CD14-positive monocyte (primary cell): ENCODE results near the gene STK33. TPM values are rescaled to one million over a fixed set of nuclear protein-coding genes. Genes with fewer than 3 reads are reported as not detected.

Source experiments
- DNase-seq, 3 donors: peaks; one replicate each; pipeline ENCODE4 v3.0.0-alpha.2; 2011 to 2022
- H2AFZ ChIP-seq: 2 replicates; pipeline ENCODE4 v1.6.0; 2012; ENCODE audit warnings: mild to moderate bottlenecking, low read depth, low read length, inconsistent platforms; ENCODE audit not compliant: insufficient read depth, poor library complexity, severe bottlenecking
- H3K27ac ChIP-seq, 2 donors: 1 replicate in 1 of 2; 2 replicates in 1 of 2; pipeline ENCODE4 v1.5.1; 2012 to 2013; ENCODE audit warnings: low read length in 2 of 2, control low read depth in 1 of 2, inconsistent platforms in 1 of 2, low read depth in 1 of 2, mild to moderate bottlenecking in 1 of 2
- H3K27me3 ChIP-seq, 2 donors: one replicate each; pipeline versions ENCODE4 v1.6.0 to v1.6.1; 2011 to 2013; ENCODE audit warnings: low read length in 2 of 2; ENCODE audit not compliant: control insufficient read depth in 2 of 2, insufficient read depth in 2 of 2
- H3K36me3 ChIP-seq, 2 donors: replicated peaks in 1 of 2; 1 replicate in 1 of 2; 2 replicates in 1 of 2; pipeline versions ENCODE4 v1.5.1 to v1.6.1; 2012 to 2013; ENCODE audit warnings: low read length in 2 of 2, control low read depth in 1 of 2, inconsistent platforms in 1 of 2, mild to moderate bottlenecking in 1 of 2; ENCODE audit not compliant: insufficient read depth in 2 of 2, control insufficient read depth in 1 of 2
- H3K4me1 ChIP-seq, 2 donors: 1 replicate in 1 of 2; 2 replicates in 1 of 2; pipeline versions ENCODE4 v1.5.1 to v1.6.1; 2012 to 2013; ENCODE audit warnings: low read length in 2 of 2, control low read depth in 1 of 2, inconsistent platforms in 1 of 2, mild to moderate bottlenecking in 1 of 2, moderate library complexity in 1 of 2; ENCODE audit not compliant: insufficient read depth in 2 of 2, control insufficient read depth in 1 of 2
- H3K4me2 ChIP-seq: replicated peaks from 2 replicates; pipeline ENCODE3; 2012; ENCODE audit warnings: low read length, moderate library complexity, mild to moderate bottlenecking; ENCODE audit not compliant: poor library complexity, severe bottlenecking; ENCODE audit errors: extremely low read depth
- H3K4me3 ChIP-seq, 3 experiments: fragments of 200-600 bp in 1 of 3; sonication (generic) in 1 of 3; replicated peaks in 1 of 3; 1 replicate in 2 of 3; 2 replicates in 1 of 3; pipeline ENCODE4 v1.5.1; 2011 to 2013; ENCODE audit warnings: low read length in 3 of 3, mild to moderate bottlenecking in 3 of 3, control low read depth in 2 of 3, low read depth in 2 of 3, inconsistent platforms in 1 of 3, moderate library complexity in 1 of 3
- H3K79me2 ChIP-seq: 2 replicates; pipeline ENCODE4 v1.6.0; 2012; ENCODE audit warnings: mild to moderate bottlenecking, control low read depth, inconsistent platforms, low read length, moderate library complexity; ENCODE audit not compliant: insufficient read depth
- H3K9ac ChIP-seq: 2 replicates; pipeline ENCODE4 v1.6.0; 2017; ENCODE audit warnings: low read length, mild to moderate bottlenecking; ENCODE audit not compliant: insufficient read depth, poor library complexity, severe bottlenecking
- H3K9me3 ChIP-seq, 2 donors: replicated peaks in 1 of 2; 1 replicate in 1 of 2; 2 replicates in 1 of 2; pipeline versions ENCODE4 v1.5.1 to v1.6.1; 2012 to 2013; ENCODE audit warnings: low read length in 2 of 2, control low read depth in 1 of 2; ENCODE audit not compliant: control insufficient read depth in 1 of 2, insufficient read depth in 1 of 2
- H4K20me1 ChIP-seq: 2 replicates; pipeline ENCODE4 v1.6.0; 2012; ENCODE audit warnings: mild to moderate bottlenecking, low read length, control low read depth, moderate library complexity; ENCODE audit not compliant: insufficient read depth
- H3K27ac Mint-ChIP-seq, 7 donors: one replicate each; pipeline ENCODE4 v1.8.0; 2020; ENCODE audit warnings: mild to moderate bottlenecking in 7 of 7, mixed read lengths in 7 of 7, moderate library complexity in 6 of 7, inconsistent platforms in 2 of 7
- H3K27me3 Mint-ChIP-seq, 3 donors: one replicate each; pipeline ENCODE4 v1.8.0; 2021 to 2022; ENCODE audit warnings: low read depth in 3 of 3, mild to moderate bottlenecking in 3 of 3, mixed read lengths in 3 of 3, moderate library complexity in 3 of 3, inconsistent platforms in 1 of 3
- H3K36me3 Mint-ChIP-seq, 2 donors: one replicate each; pipeline ENCODE4 v1.8.0; 2020; ENCODE audit warnings: mixed read lengths in 2 of 2, inconsistent platforms in 1 of 2, mild to moderate bottlenecking in 1 of 2
- H3K4me1 Mint-ChIP-seq: one replicate; pipeline ENCODE4 v1.8.0; 2020; ENCODE audit warnings: mild to moderate bottlenecking, mixed read lengths
- H3K4me3 Mint-ChIP-seq, 2 donors: one replicate each; pipeline ENCODE4 v1.8.0; 2020; ENCODE audit warnings: mild to moderate bottlenecking in 2 of 2, mixed read lengths in 2 of 2, moderate library complexity in 1 of 2
- H3K9me3 Mint-ChIP-seq, 7 donors: one replicate each; pipeline ENCODE4 v1.8.0; 2020 to 2022; ENCODE audit warnings: mixed read lengths in 7 of 7, mild to moderate bottlenecking in 6 of 7, moderate library complexity in 6 of 7, inconsistent platforms in 2 of 7
- CTCF ChIP-seq: fragments of 200-600 bp; IDR thresholded peaks from one replicate; pipeline ENCODE4 v1.8.0; 2022; ENCODE audit warnings: antibody characterized with exemption, mild to moderate bottlenecking
- WGBS: methylation state at CpG from one replicate; pipeline ENCODE4 v1.1.5; 2013; ENCODE audit warnings: missing lambda C conversion rate; ENCODE audit not compliant: insufficient coverage; 5-methylcytosine and 5-hydroxymethylcytosine counted together
- intact Hi-C, 2 donors: fragments of 100-400 bp; cut with micrococcal nuclease; formaldehyde crosslinking; loops; one replicate each; pipeline versions ENCODE4 v1.15.0 to v1.15.1; 2023
- polyA plus RNA-seq, 3 donors: library from polyadenylated mRNA; depleted of rRNA in 1 of 3; unstranded in 2 of 3; stranded (reverse) in 1 of 3; fragments of 300-500 nt in 2 of 3; fragments of >200 nt in 1 of 3; fragmentation: Illumina TruSeq in 2 of 3; gene quantifications; 1 replicate in 2 of 3; 2 replicates in 1 of 3; pipeline ENCODE4 v1.2.3, GENCODE V29; 2012 to 2021

STK33 gene
- polyA plus RNA-seq, 3 donors, result not detected

GRCh38 chr11:8371516-8371884 lies 222.5 kb downstream of the STK33 start:
- Histone ChIP-seq H3K79me2 (no peaks in the 10 kb centered on the region), H3K27me3 (no peaks in the 10 kb centered on the region), H3K27ac (no peak overlapping the region), H3K9ac (no peak overlapping the region), H3K4me3 (no peak overlapping the region), H2AFZ (no peak overlapping the region), H3K9me3 (no peaks in the 10 kb centered on the region), H3K4me1 (no peaks in the 10 kb centered on the region), H3K4me2 (no peak overlapping the region), H3K36me3 (no peaks in the 10 kb centered on the region), H4K20me1 (no peaks in the 10 kb centered on the region)
- intact Hi-C loops, result no loop called here
- H3K4me3 Mint-ChIP-seq, result no peak overlapping the region
- peaks cover 3% of the 10 kb centered on the region for H3K4me1 Mint-ChIP-seq
- H3K27ac Mint-ChIP-seq, result no peak overlapping the region
- peaks cover 0 to 2% (median 0%) of the 10 kb centered on the region in 7 donors for H3K9me3 Mint-ChIP-seq
- no peak for DNase-seq
- WGBS, result 25% methylated on average over 1 of the region's 1 CpG
- TF ChIP-seq CTCF, result no peak
- H3K36me3 Mint-ChIP-seq, result no peaks in the 10 kb centered on the region
- peaks cover 0 to 5% (median 1%) of the 10 kb centered on the region in 3 donors for H3K27me3 Mint-ChIP-seq

GRCh38 chr11:8370812-8371515 lies 223.1 kb downstream of the STK33 start:
- Mint-ChIP-seq H3K27ac (peak overlapping the region in 1 of 7 donors; percentile 61), H3K4me1 (peaks cover 3% of the 10 kb centered on the region), H3K36me3 (no peaks in the 10 kb centered on the region), H3K9me3 (peaks cover 0 to 2% (median 0%) of the 10 kb centered on the region in 7 donors), H3K27me3 (peaks cover 0 to 5% (median 1%) of the 10 kb centered on the region in 3 donors), H3K4me3 (no peak overlapping the region)
- TF ChIP-seq CTCF, result no peak
- Histone ChIP-seq H3K9me3 (no peaks in the 10 kb centered on the region), H3K79me2 (no peaks in the 10 kb centered on the region), H3K27ac (no peak overlapping the region), H3K27me3 (no peaks in the 10 kb centered on the region), H3K4me2 (no peak overlapping the region), H3K36me3 (no peaks in the 10 kb centered on the region), H2AFZ (no peak overlapping the region), H3K9ac (no peak overlapping the region), H4K20me1 (no peaks in the 10 kb centered on the region), H3K4me1 (no peaks in the 10 kb centered on the region), H3K4me3 (no peak overlapping the region)
- intact Hi-C loops, result no loop called here
- no peak for DNase-seq
- WGBS, result 98% methylated on average over 6 of the region's 8 CpGs
